Vagina (tissue), 2 donors: Measurements from ENCODE around the gene DNASE1L1. TPM values are rescaled to one million over a fixed set of nuclear protein-coding genes. Genes with fewer than 3 reads are reported as not detected.
A peak's percentile ranks its signal among the peaks of the same experiment; 100 is the strongest.

Source experiments
- DNase-seq, 2 donors: peaks; one replicate each; pipeline ENCODE4 v3.0.0-alpha.2; 2017; ENCODE audit errors: extremely low spot score in 2 of 2
- H3K27ac ChIP-seq: fragments of 200-600 bp; sonication (generic); one replicate; pipeline ENCODE4 v1.5.1; 2019
- H3K27me3 ChIP-seq: fragments of 200-600 bp; sonication (generic); one replicate; pipeline ENCODE4 v1.5.1; 2019
- H3K36me3 ChIP-seq, 2 donors: fragments of 200-600 bp; sonication (generic); one replicate each; pipeline ENCODE4 v1.5.1; 2017 to 2019
- H3K4me1 ChIP-seq: fragments of 200-600 bp; sonication (generic); one replicate; pipeline ENCODE4 v1.5.1; 2019
- H3K4me3 ChIP-seq, 2 donors: fragments of 200-600 bp; sonication (generic); 1 replicate in 1 of 2; 2 replicates in 1 of 2; pipeline ENCODE4 v1.5.1; 2016 to 2019
- H3K9me3 ChIP-seq: fragments of 200-600 bp; sonication (generic); one replicate; pipeline ENCODE4 v1.5.1; 2019
- CTCF ChIP-seq, 3 experiments: fragments of 450-650 bp in 2 of 3; fragments of 200-600 bp in 1 of 3; sonication (generic) in 1 of 3; IDR thresholded peaks; one replicate each; pipeline ENCODE4 v1.5.1; 2017 to 2019; ENCODE audit warnings: antibody characterized with exemption in 3 of 3, mild to moderate bottlenecking in 2 of 3, moderate library complexity in 2 of 3
- POLR2A ChIP-seq, 2 donors: fragments of 450-650 bp; IDR thresholded peaks; one replicate each; pipeline ENCODE4 v1.6.1; 2017; ENCODE audit warnings: antibody characterized with exemption in 2 of 2, mild to moderate bottlenecking in 2 of 2, moderate library complexity in 2 of 2
- POLR2AphosphoS5 ChIP-seq, 2 donors: sonication (generic); formaldehyde crosslinking; IDR thresholded peaks; one replicate each; pipeline ENCODE4 v1.9.0; 2017; ENCODE audit warnings: antibody characterized with exemption in 2 of 2, mild to moderate bottlenecking in 2 of 2, low read depth in 1 of 2; ENCODE audit not compliant: insufficient read depth in 1 of 2
- intact Hi-C: fragments of 100-400 bp; cut with DNase I; formaldehyde crosslinking; loops from one replicate; pipeline ENCODE4 v1.15.1; 2023
- total RNA-seq: library from RNA; depleted of rRNA; stranded (reverse); fragments of >200 nt; gene quantifications from one replicate; pipeline ENCODE4 v1.2.3, GENCODE V29; 2016

DNASE1L1 gene
- total RNA-seq, 1 donor from 2014 or later = 52.1 TPM

- H3K27ac ChIP-seq = peak overlapping the region; percentile 88
- H3K4me1 ChIP-seq = peaks cover 38% of the 10 kb centered on the region
- TF ChIP-seq CTCF (IDR thresholded peaks at IDR 0.05) = no peak
- TF ChIP-seq POLR2AphosphoS5 (IDR thresholded peaks at IDR 0.05; ENCODE audit: insufficient read depth in 1 of 2, low read depth in 1 of 2) = no peak
- no peak for TF ChIP-seq POLR2A (IDR thresholded peaks at IDR 0.05)
- no peaks in the 10 kb centered on the region for H3K9me3 ChIP-seq
- H3K27me3 ChIP-seq = no peaks in the 10 kb centered on the region
- peaks cover 0 to 58% of the 10 kb centered on the region in 2 donors for H3K36me3 ChIP-seq
- intact Hi-C loops = no loop called here
- DNase-seq = no peak
- peak overlapping the region in 1 of 2 donors; percentile 75 for H3K4me3 ChIP-seq
Observed at GRCh38 chrX:154365997-154366665, 42.9 kb downstream of the DNASE1L1 start.

- intact Hi-C loops = no loop called here
- Histone ChIP-seq H3K4me1 (peaks cover 38% of the 10 kb centered on the region), H3K27ac (no peak overlapping the region), H3K36me3 (peaks cover 0 to 64% of the 10 kb centered on the region in 2 donors), H3K27me3 (no peaks in the 10 kb centered on the region), H3K4me3 (no peak overlapping the region), H3K9me3 (no peaks in the 10 kb centered on the region)
- no peak for TF ChIP-seq CTCF (IDR thresholded peaks at IDR 0.05)
- no peak for TF ChIP-seq POLR2AphosphoS5 (IDR thresholded peaks at IDR 0.05; ENCODE audit: insufficient read depth in 1 of 2, low read depth in 1 of 2)
- TF ChIP-seq POLR2A (IDR thresholded peaks at IDR 0.05) = no peak
- no peak for DNase-seq
Observed at GRCh38 chrX:154365052-154365600, 43.9 kb downstream of the DNASE1L1 start.

GRCh38 chrX:154363706-154364439 is 45.2 kb downstream of the DNASE1L1 start:
- Histone ChIP-seq H3K9me3 (no peaks in the 10 kb centered on the region), H3K4me1 (peaks cover 34% of the 10 kb centered on the region), H3K27ac (no peak overlapping the region), H3K4me3 (no peak overlapping the region), H3K27me3 (no peaks in the 10 kb centered on the region), H3K36me3 (peaks cover 0 to 77% of the 10 kb centered on the region in 2 donors)
- intact Hi-C loops = no loop called here
- no peak for DNase-seq
- no peak for TF ChIP-seq POLR2A (IDR thresholded peaks at IDR 0.05)
- TF ChIP-seq POLR2AphosphoS5 (IDR thresholded peaks at IDR 0.05; ENCODE audit: insufficient read depth in 1 of 2, low read depth in 1 of 2) = peak in 1 of 2 donors; percentile 19
- no peak for TF ChIP-seq CTCF (IDR thresholded peaks at IDR 0.05)

DNA sequence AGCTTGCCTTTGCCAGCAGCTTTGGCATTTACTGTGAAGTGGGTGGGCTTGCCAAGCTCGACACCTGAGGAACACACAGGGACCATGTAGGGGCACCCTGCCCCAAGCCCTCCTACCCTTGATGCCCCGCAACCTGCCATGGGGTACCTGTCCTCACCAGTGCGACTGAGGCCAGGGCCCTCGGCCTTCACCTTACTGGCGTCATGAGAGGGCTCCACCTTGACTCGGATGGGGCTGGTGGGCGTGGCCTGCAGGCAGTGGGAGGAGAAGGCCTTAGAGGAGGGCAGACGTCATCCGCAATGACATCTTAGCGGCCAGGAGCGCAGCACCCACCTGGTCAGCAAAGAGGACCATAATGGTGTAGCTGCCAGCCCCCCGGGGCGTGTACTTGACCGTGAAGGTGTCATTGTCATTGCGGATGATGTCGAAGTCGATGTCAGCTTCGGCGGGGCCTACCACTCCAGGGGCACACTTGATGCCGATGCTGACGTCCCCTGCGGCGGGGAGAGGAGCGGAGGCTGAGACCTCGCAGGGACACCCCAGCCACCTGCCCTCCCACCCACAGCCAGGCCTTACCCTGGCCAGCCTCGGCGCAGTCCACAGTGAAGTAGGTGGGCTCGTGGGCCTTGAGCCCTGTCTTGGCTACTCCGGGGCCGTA is 46.8 kb downstream of the DNASE1L1 start:
- H3K4me3 ChIP-seq = no peak overlapping the region
- H3K27me3 ChIP-seq = no peaks in the 10 kb centered on the region
- TF ChIP-seq CTCF (IDR thresholded peaks at IDR 0.05) (no peak), POLR2AphosphoS5 (IDR thresholded peaks at IDR 0.05; ENCODE audit: insufficient read depth in 1 of 2, low read depth in 1 of 2) (peak in 1 of 2 donors; percentile 15)
- H3K9me3 ChIP-seq = no peaks in the 10 kb centered on the region
- intact Hi-C loops = no loop called here
- H3K36me3 ChIP-seq = peaks cover 0 to 88% of the 10 kb centered on the region in 2 donors
- H3K4me1 ChIP-seq = peaks cover 20% of the 10 kb centered on the region
- no peak for DNase-seq
- H3K27ac ChIP-seq = no peak overlapping the region
